Measurements from ENCODE around the gene TNFRSF12A. TPM values are rescaled to one million over a fixed set of nuclear protein-coding genes. Genes with fewer than 3 reads are reported as not detected.

The TNFRSF12A gene
- total RNA-seq, 2 donors from 2014 or later = 11.6 to 27.3 TPM

- Histone ChIP-seq H3K36me3 (no peaks in the 10 kb centered on the region), H3K4me3 (no peak overlapping the region), H3K9ac (ENCODE audit: low read depth in 2 of 2, low read length in 2 of 2) (no peak overlapping the region), H3K27ac (no peak overlapping the region), H3K4me1 (peaks cover 4% of the 10 kb centered on the region), H3K9me3 (no peaks in the 10 kb centered on the region), H3K27me3 (peaks cover 5% of the 10 kb centered on the region)
- DNase-seq = no peak
- intact Hi-C loops (cut with DNase I) = no loop called here
- TF ChIP-seq CTCF (IDR thresholded peaks at IDR 0.05) = no peak
These were observed 6.6 kb upstream of the TNFRSF12A start for GRCh38 chr16:3013491-3013951.

DNA sequence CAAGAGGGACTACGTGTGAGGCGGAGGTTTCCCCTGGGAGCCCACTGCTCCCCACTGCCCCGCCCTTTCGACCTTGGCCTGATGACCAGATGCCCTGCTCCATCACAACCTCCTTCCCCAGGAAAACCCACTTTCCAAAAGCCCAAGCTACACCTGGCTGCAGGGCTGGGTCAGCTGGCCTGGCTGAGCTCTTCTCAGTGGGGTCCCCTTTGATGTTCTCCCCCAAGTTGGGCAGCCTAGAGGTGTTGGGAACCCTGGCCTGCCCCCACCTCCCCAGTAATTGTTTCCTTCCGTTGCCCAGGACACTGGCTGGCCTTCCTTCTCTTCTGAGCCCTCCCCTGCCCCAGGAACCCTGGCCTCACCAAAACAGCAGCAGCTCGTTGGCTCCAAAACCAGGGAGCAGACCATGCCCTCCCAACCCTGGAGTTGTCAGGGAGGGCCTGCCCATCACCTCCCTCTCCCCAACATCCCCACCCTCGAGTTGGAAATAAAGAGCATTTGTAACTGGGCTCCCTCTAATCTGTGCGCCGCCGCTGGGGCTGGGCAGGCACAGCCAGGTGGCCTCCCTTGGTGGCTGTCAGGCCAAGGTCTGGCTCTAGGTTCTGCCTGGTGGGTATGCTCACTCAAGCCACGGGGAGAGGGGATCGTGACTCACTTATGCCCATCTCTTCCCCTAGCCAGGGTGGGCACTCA is 6.0 kb upstream of the TNFRSF12A start:
- DNase-seq = no peak

DNA sequence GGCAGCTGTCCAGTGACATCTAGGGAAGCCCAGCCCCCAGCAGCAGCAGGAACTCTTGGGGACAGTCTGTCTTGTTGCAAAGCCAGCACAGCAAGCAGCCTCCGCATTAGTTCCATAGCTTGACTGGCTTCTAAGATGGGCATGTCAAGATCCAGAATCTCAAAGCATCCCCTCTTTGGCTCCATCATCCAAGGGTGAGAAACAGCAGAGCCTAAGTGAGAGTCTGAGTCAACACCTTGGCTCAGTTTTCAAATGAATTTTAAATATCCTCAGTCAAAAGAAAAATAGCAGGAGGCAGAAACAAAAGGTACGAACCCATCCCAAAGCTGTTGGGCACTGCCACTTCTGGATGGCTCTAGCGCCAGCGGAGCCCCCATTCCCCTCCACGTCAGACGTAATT is 5.2 kb upstream of the TNFRSF12A start:
- intact Hi-C loops (cut with DNase I) = no loop called here
- Histone ChIP-seq H3K27me3 (peaks cover 5% of the 10 kb centered on the region), H3K9me3 (no peaks in the 10 kb centered on the region), H3K27ac (no peak overlapping the region), H3K4me1 (no peaks in the 10 kb centered on the region), H3K4me3 (no peak overlapping the region), H3K36me3 (no peaks in the 10 kb centered on the region), H3K9ac (ENCODE audit: low read depth in 2 of 2, low read length in 2 of 2) (no peak overlapping the region)
- TF ChIP-seq CTCF (IDR thresholded peaks at IDR 0.05) = no peak
- no peak for DNase-seq

More for the DNA sequence above, 6.0 kb upstream of the TNFRSF12A start:
- Histone ChIP-seq H3K4me1 (no peaks in the 10 kb centered on the region), H3K27ac (no peak overlapping the region), H3K4me3 (no peak overlapping the region), H3K27me3 (peaks cover 5% of the 10 kb centered on the region), H3K36me3 (no peaks in the 10 kb centered on the region), H3K9ac (ENCODE audit: low read depth in 2 of 2, low read length in 2 of 2) (no peak overlapping the region), H3K9me3 (no peaks in the 10 kb centered on the region)
- intact Hi-C loops (cut with DNase I) = no loop called here
- TF ChIP-seq CTCF (IDR thresholded peaks at IDR 0.05) = no peak

- Histone ChIP-seq H3K9me3 (no peaks in the 10 kb centered on the region), H3K36me3 (no peaks in the 10 kb centered on the region), H3K27me3 (peaks cover 5% of the 10 kb centered on the region), H3K4me3 (no peak overlapping the region), H3K4me1 (no peaks in the 10 kb centered on the region), H3K27ac (no peak overlapping the region), H3K9ac (ENCODE audit: low read depth in 2 of 2, low read length in 2 of 2) (no peak overlapping the region)
- no peak for TF ChIP-seq CTCF (IDR thresholded peaks at IDR 0.05)
- DNase-seq = no peak
- intact Hi-C loops (cut with DNase I) = no loop called here
These were observed 4.2 kb upstream of the TNFRSF12A start for GRCh38 chr16:3015865-3016521.

- no peaks in the 10 kb centered on the region for H3K9me3 ChIP-seq
- DNase-seq = no peak
- H3K4me3 ChIP-seq = no peak overlapping the region
- no peak for TF ChIP-seq CTCF (IDR thresholded peaks at IDR 0.05)
- H3K27ac ChIP-seq = no peak overlapping the region
- intact Hi-C loops (cut with DNase I) = no loop called here
- H3K9ac ChIP-seq (ENCODE audit: low read depth in 2 of 2, low read length in 2 of 2) = no peak overlapping the region
- H3K27me3 ChIP-seq = no peaks in the 10 kb centered on the region
- no peaks in the 10 kb centered on the region for H3K36me3 ChIP-seq
- peaks cover 10% of the 10 kb centered on the region for H3K4me1 ChIP-seq
These were observed 2.8 kb upstream of the TNFRSF12A start for GRCh38 chr16:3017344-3017743.

Measured in colonic mucosa (tissue), 4 donors.